ENCODE measurements around the gene TIMP3.

DNA sequence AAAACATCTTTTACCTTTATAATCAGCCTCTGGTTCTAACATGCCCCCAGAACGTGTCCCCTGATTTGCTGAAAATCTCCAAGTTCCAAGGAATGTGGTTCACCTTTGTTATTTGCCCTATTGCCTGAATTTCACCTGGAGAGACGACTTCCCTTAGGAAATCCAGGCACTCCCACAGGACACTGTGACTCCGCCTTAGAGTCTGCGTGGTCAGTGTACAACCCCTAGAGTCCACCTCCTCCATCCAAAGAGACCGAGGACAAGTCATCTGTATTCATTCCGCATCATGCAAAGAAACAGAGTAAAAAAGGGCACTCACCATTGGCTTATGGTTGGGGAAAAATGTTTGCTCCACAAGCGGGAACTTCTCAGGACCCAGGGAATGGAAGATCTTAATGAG is 63.1 kb downstream of the TIMP3 start:
- TF ChIP-seq, protein P1, sequence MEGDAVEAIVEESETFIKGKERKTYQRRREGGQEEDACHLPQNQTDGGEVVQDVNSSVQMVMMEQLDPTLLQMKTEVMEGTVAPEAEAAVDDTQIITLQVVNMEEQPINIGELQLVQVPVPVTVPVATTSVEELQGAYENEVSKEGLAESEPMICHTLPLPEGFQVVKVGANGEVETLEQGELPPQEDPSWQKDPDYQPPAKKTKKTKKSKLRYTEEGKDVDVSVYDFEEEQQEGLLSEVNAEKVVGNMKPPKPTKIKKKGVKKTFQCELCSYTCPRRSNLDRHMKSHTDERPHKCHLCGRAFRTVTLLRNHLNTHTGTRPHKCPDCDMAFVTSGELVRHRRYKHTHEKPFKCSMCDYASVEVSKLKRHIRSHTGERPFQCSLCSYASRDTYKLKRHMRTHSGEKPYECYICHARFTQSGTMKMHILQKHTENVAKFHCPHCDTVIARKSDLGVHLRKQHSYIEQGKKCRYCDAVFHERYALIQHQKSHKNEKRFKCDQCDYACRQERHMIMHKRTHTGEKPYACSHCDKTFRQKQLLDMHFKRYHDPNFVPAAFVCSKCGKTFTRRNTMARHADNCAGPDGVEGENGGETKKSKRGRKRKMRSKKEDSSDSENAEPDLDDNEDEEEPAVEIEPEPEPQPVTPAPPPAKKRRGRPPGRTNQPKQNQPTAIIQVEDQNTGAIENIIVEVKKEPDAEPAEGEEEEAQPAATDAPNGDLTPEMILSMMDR (conservative IDR thresholded peaks at IDR 0.05 in 1 of 2, IDR thresholded peaks at IDR 0.05 in 1 of 2; ENCODE audit: extremely low read depth in 1 of 2, insufficient read depth in 1 of 2, low read depth in 1 of 2, low read length in 2 of 2), result no peak
- no peak for TF ChIP-seq EZH2 (IDR thresholded peaks at IDR 0.05; ENCODE audit: borderline replicate concordance, low read length)
